HepG2 (cell line): ENCODE data around the gene DENND10. TPM values are rescaled to one million over a fixed set of nuclear protein-coding genes. Genes with fewer than 3 reads are reported as not detected.
A peak's percentile ranks its signal among the peaks of the same experiment; 100 is the strongest.

Experiments used
- ARID3A ChIP-seq: IDR thresholded peaks from 2 replicates; pipeline ENCODE4 v1.6.1; 2012; ENCODE audit warnings: low read depth, low read length, improper control_type of control experiment
- ARNTL ChIP-seq: sonication (generic); formaldehyde crosslinking; IDR thresholded peaks from 2 replicates; pipeline ENCODE4 v1.4.0; 2020; ENCODE audit warnings: mild to moderate bottlenecking, missing genetic modification reagents
- CCDC6 ChIP-seq: sonication (generic); formaldehyde crosslinking; IDR thresholded peaks from 2 replicates; pipeline ENCODE4 v1.8.1; 2022; ENCODE audit warnings: mild to moderate bottlenecking, missing genetic modification reagents, moderate library complexity
- FUBP1 ChIP-seq: sonication (generic); formaldehyde crosslinking; IDR thresholded peaks from 2 replicates; pipeline ENCODE4 v1.5.1; 2020; ENCODE audit warnings: missing genetic modification reagents, mild to moderate bottlenecking, borderline replicate concordance
- HNRNPLL ChIP-seq: fragments of 200-400 bp; formaldehyde crosslinking; IDR thresholded peaks from 2 replicates; pipeline ENCODE4 v1.6.1; 2017; ENCODE audit warnings: mild to moderate bottlenecking, low read depth, low read length; ENCODE audit not compliant: poor library complexity, severe bottlenecking
- KDM1A ChIP-seq: IDR thresholded peaks from 2 replicates; pipeline ENCODE4 v1.6.1; 2016; ENCODE audit warnings: missing compliant biosample characterization
- NR0B2 ChIP-seq: sonication (generic); formaldehyde crosslinking; IDR thresholded peaks from 2 replicates; pipeline ENCODE4 v1.4.0; 2020; ENCODE audit warnings: mild to moderate bottlenecking, missing genetic modification reagents
- REXO4 ChIP-seq: sonication (generic); formaldehyde crosslinking; IDR thresholded peaks from 2 replicates; pipeline ENCODE4 v1.8.0; 2022; ENCODE audit warnings: missing genetic modification reagents, mild to moderate bottlenecking, borderline replicate concordance
- SP4 ChIP-seq: sonication (generic); formaldehyde crosslinking; IDR thresholded peaks from 2 replicates; pipeline ENCODE4 v1.8.1; 2023; ENCODE audit warnings: mild to moderate bottlenecking, missing genetic modification reagents
- USF2 ChIP-seq, 2 experiments: sonication (generic) in 1 of 2; formaldehyde crosslinking in 1 of 2; IDR thresholded peaks; 2 replicates each; pipeline versions ENCODE4 v1.5.1 to v1.6.1; 2011 to 2020; ENCODE audit warnings: borderline replicate concordance in 1 of 2, low read depth in 1 of 2, low read length in 1 of 2, mild to moderate bottlenecking in 1 of 2, missing genetic modification reagents in 1 of 2, moderate library complexity in 1 of 2
- ZBTB7A ChIP-seq: sonication (generic); formaldehyde crosslinking; IDR thresholded peaks from 2 replicates; pipeline ENCODE4 v1.8.0; 2022; ENCODE audit warnings: mild to moderate bottlenecking, missing genetic modification reagents
- ZNF20 ChIP-seq: sonication (generic); formaldehyde crosslinking; IDR thresholded peaks from 2 replicates; pipeline ENCODE4 v1.4.0; 2020; ENCODE audit warnings: mild to moderate bottlenecking, moderate library complexity, missing genetic modification reagents
- ZNF547 ChIP-seq: sonication (generic); formaldehyde crosslinking; IDR thresholded peaks from 2 replicates; pipeline ENCODE4 v1.5.1; 2020; ENCODE audit warnings: mild to moderate bottlenecking, missing genetic modification reagents
- ZNF605 ChIP-seq: sonication (generic); formaldehyde crosslinking; IDR thresholded peaks from 2 replicates; pipeline ENCODE4 v1.8.0; 2022; ENCODE audit warnings: mild to moderate bottlenecking, missing genetic modification reagents
- ZNF687 ChIP-seq: sonication (generic); formaldehyde crosslinking; IDR thresholded peaks from 2 replicates; pipeline ENCODE4 v1.5.1; 2020; ENCODE audit warnings: mild to moderate bottlenecking, missing genetic modification reagents, moderate library complexity
- ZSCAN29 ChIP-seq: sonication (generic); formaldehyde crosslinking; conservative IDR thresholded peaks from 2 replicates; pipeline ENCODE4 v1.4.0; 2020; ENCODE audit warnings: mild to moderate bottlenecking, missing genetic modification reagents
- ZSCAN9 ChIP-seq: IDR thresholded peaks from 2 replicates; pipeline ENCODE4 v1.6.1; 2016; ENCODE audit warnings: borderline replicate concordance
- polyA plus RNA-seq, 8 experiments: library from polyadenylated mRNA; depleted of rRNA in 3 of 8; stranded (reverse) in 7 of 8; unstranded in 1 of 8; fragments of >200 nt; fragmentation: Illumina TruSeq in 4 of 8; extraction: Trizol in 4 of 8; gene quantifications; 2 replicates each; pipeline versions ENCODE4 v1.2.1 to v1.2.3, GENCODE V29; 2011 to 2016; ENCODE audit warnings: low read depth in 4 of 8, missing spikeins in 1 of 8, mixed read lengths in 1 of 8; ENCODE audit not compliant: insufficient read depth in 1 of 8
- total RNA-seq, 5 experiments: library from RNA; depleted of rRNA; stranded (reverse); fragments of >200 nt; fragmentation: Illumina TruSeq; extraction: Trizol; gene quantifications; 2 replicates each; pipeline ENCODE4 v1.2.3, GENCODE V29; 2016; ENCODE audit warnings: low read depth in 1 of 5

The DENND10 gene
- total and polyA plus RNA-seq, 2 of the 13 experiments (the other 11 are each of a cell fraction or from before 2014, with no cell fraction given) = 43.7 to 78.8 TPM

- TF ChIP-seq ARID3A (no peak), HNRNPLL (peak; percentile 22), ZBTB7A (CRISPR knock-in tag) (0 out of 2 replicates have a peak, but pooled peaks have one; percentile 27), ZNF547 (CRISPR knock-in tag) (0 out of 2 replicates have a peak, but pooled peaks have one; percentile 50), FUBP1 (CRISPR knock-in tag) (no peak), ZSCAN29 (no peak), NR0B2 (CRISPR knock-in tag) (no peak), USF2 (IDR thresholded peaks at IDR 0.05; ENCODE audit: low read depth, low read length) (no peak), USF2 (CRISPR knock-in tag; IDR thresholded peaks at IDR 0.05; ENCODE audit: borderline replicate concordance) (peak; percentile 22; the same call in 1 of the 2 replicates), ZNF20 (CRISPR knock-in tag) (no peak), ZNF687 (CRISPR knock-in tag) (peak; percentile 58), SP4 (CRISPR knock-in tag) (no peak), ARNTL (CRISPR knock-in tag) (no peak), ZSCAN9 (CRISPR knock-in tag) (0 out of 2 replicates have a peak, but pooled peaks have one; percentile 4), CCDC6 (CRISPR knock-in tag) (0 out of 2 replicates have a peak, but pooled peaks have one; percentile 2), ZNF605 (CRISPR knock-in tag) (0 out of 2 replicates have a peak, but pooled peaks have one; percentile 9), KDM1A (CRISPR knock-in tag) (peak; percentile 57; the same call in 1 of the 2 replicates), REXO4 (CRISPR knock-in tag) (no peak)
Observed at GRCh38 chr10:119104654-119105015, 722 bp downstream of the DENND10 start (continued).
